HUES6 (cell line): ENCODE results near the gene AKR1C2.
"Not testable (repeated sequence)": the region's sequence is repeated elsewhere in the genome, so short reads cannot be mapped to it uniquely, and the experiment has no call there.

Source experiments
- H3K27ac ChIP-seq: 2 replicates; pipeline ENCODE4 v1.7.0; 2013; ENCODE audit warnings: low read depth, mild to moderate bottlenecking, low read length, inconsistent platforms
- H3K27me3 ChIP-seq: 2 replicates; pipeline ENCODE4 v1.6.1; 2013; ENCODE audit warnings: low read length; ENCODE audit not compliant: control insufficient read depth, insufficient read depth
- H3K36me3 ChIP-seq: 2 replicates; pipeline ENCODE4 v1.6.1; 2013; ENCODE audit warnings: low read length; ENCODE audit not compliant: control insufficient read depth, insufficient read depth
- H3K4me1 ChIP-seq: 2 replicates; pipeline ENCODE4 v1.6.1; 2013; ENCODE audit warnings: low read length; ENCODE audit not compliant: control insufficient read depth, insufficient read depth
- H3K4me3 ChIP-seq: 2 replicates; pipeline ENCODE4 v1.5.1; 2013; ENCODE audit warnings: low read depth, low read length
- H3K9ac ChIP-seq: one replicate; pipeline ENCODE4 v1.6.1; 2013; ENCODE audit warnings: mild to moderate bottlenecking, low read length
- H3K9me3 ChIP-seq: 2 replicates; pipeline ENCODE4 v1.6.1; 2013; ENCODE audit warnings: low read depth, low read length; ENCODE audit not compliant: control insufficient read depth, insufficient read depth

The AKR1C2 gene

DNA sequence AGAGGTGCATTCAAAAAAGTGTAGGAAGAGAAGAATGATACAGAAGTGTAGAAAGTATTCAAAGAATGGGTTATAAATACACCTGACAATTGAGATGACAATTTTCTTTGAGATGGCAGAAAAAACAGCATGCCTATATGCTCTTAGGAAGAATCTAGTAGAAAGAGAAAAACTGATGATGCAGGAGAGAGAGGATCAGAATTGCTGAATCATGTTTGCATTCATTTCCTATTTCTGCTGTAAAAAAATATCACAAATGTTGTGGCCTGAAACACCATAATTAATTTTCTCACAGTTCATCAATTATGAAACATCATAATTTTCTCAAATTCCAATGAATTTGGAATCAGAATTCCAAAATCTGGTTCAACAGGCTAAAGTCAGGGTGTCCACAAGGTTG is 50.3 kb downstream of the AKR1C2 start:
- Histone ChIP-seq H3K4me3 (no peak overlapping the region), H3K27me3 (no peaks in the 10 kb centered on the region), H3K4me1 (peaks cover 4% of the 10 kb centered on the region; the same call in 1 of the 2 replicates), H3K27ac (no peak overlapping the region), H3K9me3 (no peaks in the 10 kb centered on the region), H3K9ac (no peak overlapping the region), H3K36me3 (no peaks in the 10 kb centered on the region)

DNA sequence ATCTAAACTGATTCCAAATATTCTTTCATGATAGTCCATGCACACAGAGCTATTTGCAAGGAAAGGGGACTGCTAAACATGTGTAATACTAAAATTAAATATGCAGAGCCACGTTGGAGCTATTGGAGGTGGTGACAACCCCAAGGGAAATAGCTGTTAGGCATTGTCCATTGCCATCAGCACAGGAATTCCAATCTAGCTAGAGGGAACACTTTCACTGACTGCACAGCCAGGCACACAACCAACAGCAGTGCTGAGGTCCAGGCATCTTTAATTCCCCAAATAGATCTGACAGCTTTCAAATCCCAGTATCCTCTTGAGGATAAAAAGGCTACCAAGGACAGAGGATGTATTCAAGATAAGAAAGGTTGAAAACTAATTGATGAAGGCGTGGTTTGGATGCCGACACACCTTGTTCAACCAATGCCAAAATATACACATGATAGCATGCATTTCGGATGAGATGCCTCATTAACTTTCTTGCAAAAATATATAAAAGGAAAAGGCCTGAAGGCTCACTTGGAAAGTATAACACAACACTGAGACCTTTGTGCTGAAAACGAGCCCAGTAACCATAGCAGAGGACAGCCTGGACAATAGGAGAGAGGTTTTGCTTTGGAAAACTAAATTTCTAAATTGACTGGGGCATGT is 52.0 kb downstream of the AKR1C2 start:
- H3K27ac ChIP-seq, H3K9ac ChIP-seq, H3K27me3 ChIP-seq, H3K4me1 ChIP-seq, H3K4me3 ChIP-seq, H3K9me3 ChIP-seq, H3K36me3 ChIP-seq: not testable (repeated sequence)

DNA sequence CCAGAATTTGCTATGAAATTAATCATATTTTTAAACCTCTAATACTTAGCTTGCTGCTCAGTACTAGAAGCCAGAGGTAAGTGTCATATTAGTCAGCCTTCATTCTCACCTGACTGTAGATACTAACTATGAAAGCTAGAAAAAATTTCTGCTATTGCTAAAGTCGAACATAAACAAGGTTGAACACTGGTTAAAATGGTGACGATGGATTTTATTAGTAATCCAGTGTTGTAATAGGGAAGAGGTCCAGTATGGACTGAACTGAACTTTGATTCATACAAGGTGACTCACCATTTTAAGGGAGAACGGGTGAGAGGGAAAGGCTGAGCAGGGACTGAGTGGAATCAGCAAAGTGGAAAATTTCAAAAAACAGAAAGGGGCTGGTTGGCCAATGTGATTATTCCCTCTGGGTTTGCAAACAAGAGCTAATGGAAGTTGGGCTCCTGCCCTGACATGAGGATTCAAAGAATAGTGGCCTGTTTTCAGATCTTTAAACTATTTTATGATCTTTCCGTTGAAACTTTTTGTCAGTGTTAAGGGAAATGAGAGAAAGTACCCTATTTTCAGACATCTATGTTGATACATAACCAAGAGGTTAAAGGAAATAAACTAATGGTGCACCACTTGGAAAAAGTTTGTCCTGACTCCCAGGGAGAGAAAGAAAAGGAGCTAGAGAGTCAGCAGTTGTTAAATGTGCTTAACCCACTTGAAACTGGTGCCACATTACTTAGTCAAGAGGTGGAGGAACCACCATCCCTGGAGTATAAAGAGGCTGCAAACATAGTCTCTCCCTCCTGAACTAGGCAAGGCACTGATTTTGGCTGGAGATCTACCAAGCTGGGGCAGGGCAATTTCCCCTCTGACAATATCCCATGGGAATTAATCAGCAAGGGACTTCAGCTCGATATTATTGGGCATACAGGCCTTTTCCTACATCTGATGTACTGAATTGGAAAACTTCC is 55.7 kb downstream of the AKR1C2 start:
- Histone ChIP-seq H3K9me3 (no peaks in the 10 kb centered on the region), H3K27me3 (no peaks in the 10 kb centered on the region), H3K9ac (no peak overlapping the region), H3K4me1 (peaks cover 13% of the 10 kb centered on the region), H3K27ac (no peak overlapping the region), H3K36me3 (no peaks in the 10 kb centered on the region), H3K4me3 (no peak overlapping the region)

DNA sequence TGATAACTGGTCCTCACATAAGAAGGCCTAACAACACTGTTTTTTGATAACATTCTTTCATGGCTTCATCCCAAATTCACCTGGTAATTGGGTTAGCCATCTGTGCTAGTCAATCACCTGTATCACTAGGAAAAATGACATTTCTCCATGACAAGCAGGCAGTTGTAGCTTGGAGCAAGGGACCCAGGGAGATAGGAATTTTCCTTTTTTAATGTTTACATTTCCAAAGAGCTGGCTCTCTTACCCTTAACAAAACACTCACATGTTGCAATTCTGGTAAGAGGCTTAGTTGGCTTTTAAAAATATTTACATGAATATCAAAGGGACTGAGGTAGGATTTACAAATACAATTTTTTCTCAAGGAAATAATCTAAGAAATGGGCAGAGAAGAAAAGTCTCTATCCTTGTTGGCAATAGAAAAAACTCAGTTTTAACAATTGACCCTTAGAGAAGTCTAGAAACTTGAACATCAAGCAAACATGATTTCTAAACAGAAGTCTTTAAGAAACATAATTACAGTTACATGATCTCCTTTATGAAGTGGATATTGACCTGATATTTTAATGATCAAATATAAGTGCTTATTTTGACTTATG is 56.5 kb downstream of the AKR1C2 start:
- Histone ChIP-seq H3K36me3 (no peaks in the 10 kb centered on the region), H3K4me1 (peaks cover 13% of the 10 kb centered on the region), H3K9ac (no peak overlapping the region), H3K4me3 (no peak overlapping the region), H3K27ac (no peak overlapping the region), H3K9me3 (no peaks in the 10 kb centered on the region), H3K27me3 (no peaks in the 10 kb centered on the region)

DNA sequence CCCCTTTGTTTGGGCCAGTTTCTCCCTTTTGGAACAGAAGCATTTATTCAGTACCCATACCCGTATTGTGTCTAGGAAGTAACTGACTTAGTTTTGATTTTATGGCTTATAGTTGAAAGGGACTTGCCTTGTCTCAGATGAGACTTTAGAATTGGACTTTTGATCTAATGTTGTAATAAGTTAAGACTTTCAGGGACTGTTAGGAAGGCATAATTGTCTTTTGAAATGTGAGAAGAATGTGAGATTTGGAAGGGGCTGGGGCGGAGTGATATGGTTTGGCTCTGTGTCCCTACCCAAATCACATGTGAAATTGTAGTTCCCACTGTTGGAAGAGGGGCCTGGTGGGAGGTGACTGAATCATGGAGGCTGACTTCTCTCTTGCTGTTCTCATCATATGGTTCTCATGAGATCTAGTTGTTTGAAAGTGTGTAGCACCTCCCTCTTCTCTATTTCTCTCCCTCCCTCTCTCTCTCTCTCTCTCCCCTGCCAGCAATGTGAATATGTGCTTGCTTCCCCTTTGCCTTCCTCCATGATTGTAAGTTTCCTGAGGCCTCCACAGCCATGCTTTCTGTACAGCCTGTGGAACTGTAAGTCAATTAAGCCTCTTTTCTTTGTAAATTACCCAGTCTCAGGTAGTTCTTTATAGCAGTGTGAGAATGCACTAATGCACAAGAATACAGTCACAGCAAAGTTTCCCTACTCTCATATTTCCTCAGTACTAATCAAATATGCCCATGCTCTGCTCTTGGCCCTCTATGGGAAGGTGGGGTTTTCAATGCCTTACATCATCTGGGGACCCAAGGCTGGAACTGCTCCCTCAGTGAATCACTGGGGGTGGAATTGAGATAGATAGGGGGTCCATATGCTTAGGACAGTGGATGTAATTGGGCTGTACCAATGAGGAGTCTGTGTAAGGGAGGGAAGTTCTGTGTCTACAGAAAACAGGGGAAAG is 57.6 kb downstream of the AKR1C2 start:
- Histone ChIP-seq H3K9me3 (no peaks in the 10 kb centered on the region), H3K27me3 (no peaks in the 10 kb centered on the region), H3K27ac (no peak overlapping the region), H3K36me3 (no peaks in the 10 kb centered on the region), H3K9ac (no peak overlapping the region), H3K4me3 (no peak overlapping the region), H3K4me1 (peaks cover 17% of the 10 kb centered on the region)

DNA sequence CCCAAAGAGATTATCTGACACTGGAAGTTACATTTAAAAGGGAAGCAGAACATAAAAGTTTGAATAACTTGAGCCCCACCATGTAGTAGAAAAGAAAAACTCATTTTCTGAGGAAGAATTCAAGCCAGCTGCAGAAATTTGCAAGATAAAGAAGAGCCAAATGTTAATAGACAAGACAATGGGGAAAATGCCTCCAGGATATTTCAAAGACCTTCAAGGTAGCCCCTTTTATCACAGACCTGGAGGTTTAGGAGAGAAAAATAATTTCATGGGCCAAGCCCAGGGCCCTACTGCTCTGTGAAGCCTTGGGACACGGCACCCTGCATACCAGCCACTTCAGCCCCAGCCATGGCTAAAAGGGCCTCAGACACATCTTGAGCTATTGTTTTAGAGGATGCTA is 58.8 kb downstream of the AKR1C2 start:
- Histone ChIP-seq H3K36me3 (no peaks in the 10 kb centered on the region), H3K4me1 (peaks cover 17% of the 10 kb centered on the region), H3K9ac (no peak overlapping the region), H3K27ac (no peak overlapping the region), H3K4me3 (no peak overlapping the region), H3K9me3 (no peaks in the 10 kb centered on the region), H3K27me3 (no peaks in the 10 kb centered on the region)

DNA sequence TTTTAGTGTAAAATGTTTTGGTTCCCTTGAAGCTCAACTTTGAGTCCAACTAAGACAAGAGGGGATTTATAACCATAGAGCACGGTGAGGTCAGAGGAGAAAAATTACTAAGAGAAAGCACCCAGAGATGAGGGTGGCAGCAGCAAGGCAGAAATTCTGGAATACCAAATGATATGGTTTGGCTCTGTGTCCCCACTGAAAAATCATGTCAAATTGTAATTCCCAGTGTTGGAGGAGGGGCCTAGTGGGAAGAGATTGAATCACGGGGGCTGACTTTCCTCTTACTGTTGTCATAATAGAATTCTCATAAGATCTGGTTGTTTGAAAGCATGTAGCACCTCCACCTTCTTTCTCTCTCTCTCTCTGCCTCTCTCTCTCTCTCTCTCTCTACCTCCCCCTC is 59.8 kb downstream of the AKR1C2 start:
- H3K27me3 ChIP-seq: no peaks in the 10 kb centered on the region
- H3K9ac ChIP-seq: no peak overlapping the region
- no peak overlapping the region for H3K4me3 ChIP-seq
- no peak overlapping the region for H3K27ac ChIP-seq
- H3K4me1 ChIP-seq: peaks cover 17% of the 10 kb centered on the region
- no peaks in the 10 kb centered on the region for H3K9me3 ChIP-seq
- no peaks in the 10 kb centered on the region for H3K36me3 ChIP-seq

DNA sequence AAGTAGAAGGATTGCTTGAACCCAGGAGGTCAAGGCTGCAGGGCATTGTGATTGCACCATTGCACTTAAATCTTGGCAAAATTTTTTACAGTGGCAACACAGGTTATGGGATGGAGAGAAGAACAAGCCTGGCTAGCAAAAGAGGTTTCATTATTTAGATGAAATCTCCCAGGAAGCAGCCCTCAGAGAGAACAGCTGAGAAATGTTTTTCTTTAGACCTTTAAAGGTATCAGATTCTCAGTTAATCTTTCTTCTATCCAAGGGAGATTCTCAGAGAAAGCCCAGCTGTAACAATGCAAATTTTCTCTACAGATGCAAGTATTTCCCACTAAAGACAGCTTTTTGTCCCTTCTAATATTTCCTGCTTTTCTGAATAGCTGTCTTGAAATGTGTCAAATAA is 60.2 kb downstream of the AKR1C2 start:
- H3K27ac ChIP-seq, H3K4me3 ChIP-seq, H3K9me3 ChIP-seq, H3K9ac ChIP-seq, H3K36me3 ChIP-seq, H3K27me3 ChIP-seq: not testable (repeated sequence)
- H3K4me1 ChIP-seq: peaks cover 17% of the 10 kb centered on the region

DNA sequence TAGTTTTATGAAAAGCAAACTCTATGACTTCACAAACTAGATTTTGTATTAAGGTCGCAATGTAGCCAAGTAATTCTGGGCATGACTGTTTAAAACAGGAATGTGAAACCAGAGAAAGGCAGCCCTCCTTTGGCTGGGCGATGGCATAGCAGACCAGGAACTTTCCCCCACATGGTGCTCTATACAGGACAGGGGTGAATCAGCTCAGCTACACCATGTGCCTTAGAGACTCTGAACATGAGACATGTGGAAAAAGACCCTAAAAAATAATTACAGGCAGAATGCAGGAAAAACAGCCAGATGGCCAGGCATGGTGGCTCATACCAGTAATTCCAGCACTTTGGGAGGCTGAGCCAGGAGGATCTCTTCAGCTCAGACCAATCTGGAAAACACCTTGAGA is 60.7 kb downstream of the AKR1C2 start:
- H3K4me1 ChIP-seq: peaks cover 17% of the 10 kb centered on the region
- H3K27ac ChIP-seq, H3K4me3 ChIP-seq, H3K27me3 ChIP-seq, H3K36me3 ChIP-seq, H3K9me3 ChIP-seq, H3K9ac ChIP-seq: not testable (repeated sequence)

DNA sequence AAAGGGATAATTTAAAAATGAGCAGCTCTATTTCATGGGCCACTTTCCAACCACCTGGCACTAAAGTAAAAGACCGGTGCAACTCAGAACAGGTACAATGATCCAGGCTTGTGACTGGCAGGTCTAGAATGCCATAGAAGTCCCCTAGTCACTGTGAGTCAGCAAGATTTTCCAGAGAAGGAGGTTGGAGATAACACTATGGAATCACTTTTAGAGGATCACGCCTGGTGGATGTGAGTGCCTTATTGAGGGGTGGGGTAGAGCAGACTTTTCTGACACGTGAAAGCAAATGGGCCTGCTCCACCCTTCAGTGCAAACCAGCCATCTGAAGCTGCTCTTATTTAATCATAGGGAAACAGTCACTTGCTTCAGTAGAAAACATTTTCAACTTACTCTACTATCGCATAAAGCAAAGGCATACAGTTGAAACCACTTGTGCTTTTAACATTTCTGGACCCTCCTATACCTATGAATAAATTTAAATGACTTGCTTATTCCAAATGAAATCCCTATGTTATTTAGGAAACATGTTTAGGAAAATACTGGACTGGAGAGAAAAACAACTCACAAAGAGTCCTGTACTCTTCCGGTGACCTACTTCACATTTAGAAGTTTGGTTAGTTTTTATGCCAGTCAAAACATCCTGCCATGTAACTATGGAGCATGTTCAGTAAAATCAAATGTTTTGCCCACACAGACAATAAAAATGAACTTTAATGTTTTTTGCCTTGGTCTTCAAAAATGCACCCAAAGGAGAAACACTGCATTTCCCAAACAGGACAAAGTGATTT is 61.9 kb downstream of the AKR1C2 start:
- no peaks in the 10 kb centered on the region for H3K36me3 ChIP-seq
- no peaks in the 10 kb centered on the region for H3K27me3 ChIP-seq
- H3K9ac ChIP-seq: no peak overlapping the region
- no peak overlapping the region for H3K4me3 ChIP-seq
- H3K4me1 ChIP-seq: peaks cover 14% of the 10 kb centered on the region
- no peak overlapping the region for H3K27ac ChIP-seq
- no peaks in the 10 kb centered on the region for H3K9me3 ChIP-seq
